SK-N-SH (cell line): ENCODE results near the gene KRTAP3-3. TPM values are rescaled to one million over a fixed set of nuclear protein-coding genes. Genes with fewer than 3 reads are reported as not detected.

Experiments used
- CTCF ChIA-PET: fragments of 300-600, 350-600 bp; formaldehyde crosslinking; extraction: SDS; loops from one replicate; lab custom pipeline; 2021; lab: Yijun Ruan, JAX
- POLR2A ChIA-PET: fragments of 350-600 bp; sonication (Branson Sonifier 250); formaldehyde crosslinking; extraction: SDS; loops from one replicate; lab custom pipeline; 2020; ENCODE audit warnings: antibody characterized with exemption, inconsistent platforms; lab: Yijun Ruan, JAX
- DNase-seq: peaks from one replicate; pipeline ENCODE4 v3.0.0; 2012
- H2AFZ ChIP-seq: fragments of 200-600 bp; sonication (generic); 2 replicates; pipeline ENCODE4 v1.8.1; 2016; ENCODE audit warnings: antibody characterized with exemption, mild to moderate bottlenecking, low read depth
- H3F3A ChIP-seq: fragments of 200-600 bp; sonication (generic); replicated peaks from 2 replicates; pipeline ENCODE3; 2016; ENCODE audit warnings: antibody characterized with exemption, mild to moderate bottlenecking; ENCODE audit not compliant: insufficient read depth
- H3K27ac ChIP-seq, 2 experiments: fragments of 200-500 bp in 1 of 2; fragments of 200-600 bp in 1 of 2; sonication (Bioruptor generic) in 1 of 2; sonication (generic), shearing (Covaris generic) in 1 of 2; 2 replicates each; pipeline versions ENCODE4 v1.5.1 to v1.6.1; 2014 to 2016; ENCODE audit warnings: low read depth in 2 of 2, inconsistent platforms in 1 of 2, low read length in 1 of 2, mild to moderate bottlenecking in 1 of 2, mixed read lengths in 1 of 2
- H3K27me3 ChIP-seq: fragments of 200-600 bp; sonication (generic), shearing (Covaris generic); 2 replicates; pipeline ENCODE4 v1.6.1; 2016; ENCODE audit warnings: mixed run types; ENCODE audit not compliant: insufficient read depth
- H3K36me3 ChIP-seq, 2 experiments: fragments of 200-500 bp in 1 of 2; fragments of 200-600 bp in 1 of 2; sonication (Bioruptor generic) in 1 of 2; sonication (generic) in 1 of 2; replicated peaks in 1 of 2; 2 replicates each; pipeline versions ENCODE3 to v1.5.1; 2014 to 2016; ENCODE audit warnings: low read length in 1 of 2, mild to moderate bottlenecking in 1 of 2; ENCODE audit not compliant: insufficient read depth in 2 of 2, control insufficient read depth in 1 of 2
- H3K4me1 ChIP-seq, 2 experiments: fragments of 200-500 bp in 1 of 2; fragments of 200-600 bp in 1 of 2; sonication (Bioruptor generic) in 1 of 2; sonication (generic), shearing (Covaris generic) in 1 of 2; 2 replicates each; pipeline versions ENCODE4 v1.5.1 to v1.6.1; 2014 to 2016; ENCODE audit warnings: low read depth in 1 of 2, low read length in 1 of 2, mixed run types in 1 of 2; ENCODE audit not compliant: insufficient read depth in 2 of 2, control insufficient read depth in 1 of 2
- H3K4me2 ChIP-seq: fragments of 200-600 bp; sonication (generic), shearing (Covaris generic); 2 replicates; pipeline ENCODE4 v1.6.1; 2017; ENCODE audit warnings: mixed run types
- H3K4me3 ChIP-seq, 2 experiments: fragments of 200-500 bp in 1 of 2; fragments of 200-600 bp in 1 of 2; sonication (Bioruptor generic) in 1 of 2; sonication (generic), shearing (Covaris generic) in 1 of 2; 2 replicates each; pipeline versions ENCODE4 v1.5.1 to v1.8.1; 2014 to 2016; ENCODE audit warnings: low read depth in 2 of 2, inconsistent platforms in 1 of 2, low read length in 1 of 2, mild to moderate bottlenecking in 1 of 2, mixed read lengths in 1 of 2, moderate library complexity in 1 of 2
- H3K79me2 ChIP-seq: fragments of 200-600 bp; sonication (generic); 2 replicates; pipeline ENCODE4 v1.8.1; 2017; ENCODE audit warnings: mild to moderate bottlenecking; ENCODE audit not compliant: insufficient read depth
- H3K9ac ChIP-seq: fragments of 200-600 bp; sonication (generic); 2 replicates; pipeline ENCODE4 v1.6.1; 2017; ENCODE audit warnings: mixed run types
- H3K9me2 ChIP-seq: fragments of 200-600 bp; sonication (generic); 2 replicates; pipeline ENCODE4 v1.6.1; 2017; ENCODE audit warnings: mixed run types
- H3K9me3 ChIP-seq: fragments of 200-600 bp; sonication (generic); 2 replicates; pipeline ENCODE4 v1.6.1; 2017; ENCODE audit warnings: mixed run types, mild to moderate bottlenecking, moderate library complexity
- H4K20me1 ChIP-seq: fragments of 200-600 bp; sonication (generic); 2 replicates; pipeline ENCODE4 v1.6.1; 2017; ENCODE audit warnings: mild to moderate bottlenecking, mixed run types; ENCODE audit not compliant: insufficient read depth
- CHD2 ChIP-seq: fragments of 150-350 bp; IDR thresholded peaks from 2 replicates; pipeline ENCODE4 v1.6.1; 2018; ENCODE audit warnings: low read length; ENCODE audit not compliant: partially characterized antibody
- ELF1 ChIP-seq: IDR thresholded peaks from 2 replicates; pipeline ENCODE4 v1.4.0; 2012
- EP300 ChIP-seq, 2 experiments: IDR thresholded peaks; 2 replicates each; pipeline versions ENCODE4 v1.4.0 to v1.6.1; 2012; ENCODE audit warnings: borderline replicate concordance in 1 of 2, low read depth in 1 of 2, low read length in 1 of 2
- EZH2phosphoT487 ChIP-seq: fragments of 200-600 bp; sonication (generic); IDR thresholded peaks from 2 replicates; pipeline ENCODE4 v1.6.1; 2017; ENCODE audit warnings: low read depth, mixed run types, mild to moderate bottlenecking, antibody characterized with exemption, moderate library complexity, borderline replicate concordance
- FOSL2 ChIP-seq: IDR thresholded peaks from 2 replicates; pipeline ENCODE4 v1.4.0; 2012; ENCODE audit warnings: low read depth, mild to moderate bottlenecking, moderate library complexity, borderline replicate concordance
- FOXM1 ChIP-seq: IDR thresholded peaks from 2 replicates; pipeline ENCODE4 v1.4.0; 2012; ENCODE audit warnings: low read depth, mild to moderate bottlenecking
- GATA2 ChIP-seq: sonication (generic); formaldehyde crosslinking; IDR thresholded peaks from 2 replicates; pipeline ENCODE4 v1.5.0; 2020; ENCODE audit warnings: mild to moderate bottlenecking, missing genetic modification reagents
- JUND ChIP-seq: IDR thresholded peaks from 2 replicates; pipeline ENCODE4 v1.4.0; 2012
- NRF1 ChIP-seq: IDR thresholded peaks from 2 replicates; pipeline ENCODE4 v1.6.1; 2012; ENCODE audit warnings: low read depth, mild to moderate bottlenecking, low read length
- PBX3 ChIP-seq: IDR thresholded peaks from 2 replicates; pipeline ENCODE4; 2012
- RCOR1 ChIP-seq: fragments of 150-350 bp; IDR thresholded peaks from 2 replicates; pipeline ENCODE4 v1.6.1; 2017; ENCODE audit warnings: antibody characterized with exemption, low read length
- REST ChIP-seq: IDR thresholded peaks from 2 replicates; pipeline ENCODE4 v1.6.1; 2012; ENCODE audit warnings: mild to moderate bottlenecking, low read depth, low read length, moderate library complexity
- RFX5 ChIP-seq: IDR thresholded peaks from 2 replicates; pipeline ENCODE4 v1.6.1; 2012; ENCODE audit warnings: mild to moderate bottlenecking, improper control_type of control experiment, low read length
- RXRA ChIP-seq: IDR thresholded peaks from 2 replicates; pipeline ENCODE4 v1.4.0; 2012; ENCODE audit warnings: low read depth, mild to moderate bottlenecking, borderline replicate concordance
- SMC3 ChIP-seq: IDR thresholded peaks from 2 replicates; pipeline ENCODE4 v1.6.1; 2012; ENCODE audit warnings: low read depth, low read length, improper control_type of control experiment
- TCF12 ChIP-seq: IDR thresholded peaks from 2 replicates; pipeline ENCODE4 v1.4.0; 2012
- USF2 ChIP-seq: fragments of 150-350 bp; IDR thresholded peaks from 2 replicates; pipeline ENCODE4 v1.6.1; 2017; ENCODE audit warnings: antibody characterized with exemption, low read length, low read depth, borderline replicate concordance
- whole genome bisulfite sequencing: methylation state at CpG from one replicate; pipeline ENCODE4 v1.1.6; 2017; ENCODE audit warnings: low lambda C conversion rate; 5-methylcytosine and 5-hydroxymethylcytosine counted together
- polyA plus RNA-seq, 3 experiments: library from polyadenylated mRNA; depleted of rRNA; stranded (reverse); fragments of >200 nt; gene quantifications; 2 replicates each; pipeline ENCODE4 v1.2.3, GENCODE V29; 2012
- TF ChIP-seq, protein P1 (sequence below): IDR thresholded peaks from 2 replicates; pipeline ENCODE4 v1.4.0; 2012; ENCODE audit warnings: low read depth, borderline replicate concordance
- TF ChIP-seq, protein P2 (sequence below): fragments of 150-350 bp; IDR thresholded peaks from 2 replicates; pipeline ENCODE4 v1.6.1; 2016; ENCODE audit warnings: mild to moderate bottlenecking, low read depth, low read length

The KRTAP3-3 gene
- polyA plus RNA-seq, 1 of the 3 experiments (the other 2 are of a cell fraction) = not detected

DNA sequence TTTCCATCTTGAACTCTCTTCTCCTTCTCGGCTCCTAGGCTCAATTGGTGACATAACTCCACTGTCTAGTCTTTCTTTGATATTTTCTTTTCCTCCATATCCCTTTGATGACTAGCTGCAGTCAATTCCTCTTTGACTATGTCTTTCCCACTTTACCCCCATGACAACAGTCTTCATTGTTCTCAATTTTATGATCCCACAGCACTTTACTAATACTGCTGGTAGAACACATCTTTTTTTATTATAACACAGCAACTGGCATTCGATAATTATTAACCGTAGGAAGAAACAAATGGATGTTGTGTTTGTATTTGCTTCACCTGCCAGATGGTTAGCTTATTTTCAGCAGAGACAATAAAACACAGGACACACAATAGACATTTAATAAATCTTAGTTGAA lies 1.3 kb downstream of the KRTAP3-3 start:
- H3K79me2 ChIP-seq = no peaks in the 10 kb centered on the region
- H2AFZ ChIP-seq = no peak overlapping the region
- H3K27ac ChIP-seq = no peak overlapping the region
- POLR2A ChIA-PET = no interaction called here
- CTCF ChIA-PET = no interaction called here
- H3K4me1 ChIP-seq = no peaks in the 10 kb centered on the region
- no peaks in the 10 kb centered on the region for H3K9me3 ChIP-seq
- no peaks in the 10 kb centered on the region for H3F3A ChIP-seq
- no peak overlapping the region for H3K9ac ChIP-seq
- DNase-seq = no peak
- no peaks in the 10 kb centered on the region for H3K36me3 ChIP-seq
- WGBS = 15% methylated on average over 3 of the region's 3 CpGs
- H3K4me3 ChIP-seq = no peak overlapping the region
- H3K27me3 ChIP-seq = peaks cover 36% of the 10 kb centered on the region
- no peaks in the 10 kb centered on the region for H4K20me1 ChIP-seq
- no peak overlapping the region for H3K4me2 ChIP-seq
- no peaks in the 10 kb centered on the region; the same call in 1 of the 2 replicates for H3K9me2 ChIP-seq
- TF ChIP-seq JUND (no peak), RCOR1 (no peak), FOSL2 (no peak), RFX5 (no peak), EP300 (IDR thresholded peaks at IDR 0.05; ENCODE audit: borderline replicate concordance in 1 of 2, low read depth in 1 of 2, low read length in 1 of 2) (no peak), TCF12 (no peak), FOXM1 (no peak), RXRA (no peak), USF2 (no peak)

DNA sequence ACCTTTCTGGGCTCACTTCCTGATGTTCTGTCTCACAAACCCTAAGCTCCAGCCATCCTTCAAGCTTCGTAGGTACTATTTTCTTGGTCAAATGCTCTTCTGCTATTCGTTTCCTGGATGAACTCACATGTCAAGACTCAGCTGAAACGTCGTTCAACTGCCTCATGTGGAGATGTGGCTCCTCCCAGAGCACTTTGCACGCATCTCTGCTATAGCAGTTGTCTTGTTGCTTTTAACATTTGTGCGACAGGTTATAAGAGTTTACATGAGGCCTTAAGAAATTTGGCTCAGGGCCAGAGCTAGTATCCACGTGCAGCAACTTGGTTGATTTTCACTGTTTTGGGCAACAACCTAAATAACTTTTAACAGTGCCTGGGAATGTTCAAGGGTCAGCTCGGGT lies 7.0 kb downstream of the KRTAP3-3 start:
- peaks cover 41% of the 10 kb centered on the region for H3K27me3 ChIP-seq
- no peaks in the 10 kb centered on the region for H3K79me2 ChIP-seq
- CTCF ChIA-PET = interaction anchor here (1.2 kb wide), 1 partner anchor 23 kb away, joined by 3 read pairs; no protein-coding TSS in a partner anchor
- H3K9me3 ChIP-seq = no peaks in the 10 kb centered on the region
- no peaks in the 10 kb centered on the region for H3K4me1 ChIP-seq
- no peak overlapping the region for H3K4me3 ChIP-seq
- H3K9ac ChIP-seq = no peak overlapping the region
- POLR2A ChIA-PET = no interaction called here
- no peak overlapping the region for H2AFZ ChIP-seq
- no peaks in the 10 kb centered on the region for H3K36me3 ChIP-seq
- H3K9me2 ChIP-seq = no peaks in the 10 kb centered on the region; the same call in 1 of the 2 replicates
- no peaks in the 10 kb centered on the region for H4K20me1 ChIP-seq
- DNase-seq = no peak
- H3K4me2 ChIP-seq = no peak overlapping the region
- no peaks in the 10 kb centered on the region for H3F3A ChIP-seq
- WGBS = 26% methylated on average over 8 of the region's 8 CpGs
- no peak for TF ChIP-seq JUND
- TF ChIP-seq PBX3 = no peak
- TF ChIP-seq NRF1 = no peak
- no peak for TF ChIP-seq GATA2 (CRISPR knock-in tag)
- no peak for TF ChIP-seq CHD2
- TF ChIP-seq REST = no peak
- TF ChIP-seq, protein P1, sequence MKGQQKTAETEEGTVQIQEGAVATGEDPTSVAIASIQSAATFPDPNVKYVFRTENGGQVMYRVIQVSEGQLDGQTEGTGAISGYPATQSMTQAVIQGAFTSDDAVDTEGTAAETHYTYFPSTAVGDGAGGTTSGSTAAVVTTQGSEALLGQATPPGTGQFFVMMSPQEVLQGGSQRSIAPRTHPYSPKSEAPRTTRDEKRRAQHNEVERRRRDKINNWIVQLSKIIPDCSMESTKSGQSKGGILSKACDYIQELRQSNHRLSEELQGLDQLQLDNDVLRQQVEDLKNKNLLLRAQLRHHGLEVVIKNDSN = no peak
- TF ChIP-seq USF2 = no peak
- no peak for TF ChIP-seq EZH2phosphoT487
- TF ChIP-seq ELF1 = no peak
- no peak for TF ChIP-seq SMC3
- TF ChIP-seq RCOR1 = no peak
- TF ChIP-seq, protein P2, sequence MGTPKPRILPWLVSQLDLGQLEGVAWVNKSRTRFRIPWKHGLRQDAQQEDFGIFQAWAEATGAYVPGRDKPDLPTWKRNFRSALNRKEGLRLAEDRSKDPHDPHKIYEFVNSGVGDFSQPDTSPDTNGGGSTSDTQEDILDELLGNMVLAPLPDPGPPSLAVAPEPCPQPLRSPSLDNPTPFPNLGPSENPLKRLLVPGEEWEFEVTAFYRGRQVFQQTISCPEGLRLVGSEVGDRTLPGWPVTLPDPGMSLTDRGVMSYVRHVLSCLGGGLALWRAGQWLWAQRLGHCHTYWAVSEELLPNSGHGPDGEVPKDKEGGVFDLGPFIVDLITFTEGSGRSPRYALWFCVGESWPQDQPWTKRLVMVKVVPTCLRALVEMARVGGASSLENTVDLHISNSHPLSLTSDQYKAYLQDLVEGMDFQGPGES = no peak
- TF ChIP-seq RFX5 = no peak
- TF ChIP-seq, all 33 proteins: peak for 0
- H3K27ac ChIP-seq = no peak overlapping the region
